Urinary bladder (tissue), 4 donors: ENCODE data around the gene TELO2. TPM values are rescaled to one million over a fixed set of nuclear protein-coding genes. Genes with fewer than 3 reads are reported as not detected.
A peak's percentile ranks its signal among the peaks of the same experiment; 100 is the strongest.
"Not testable (repeated sequence)": the region's sequence is repeated elsewhere in the genome, so short reads cannot be mapped to it uniquely, and the experiment has no call there.

ENCODE experiments used
- DNase-seq: peaks from one replicate; pipeline ENCODE4 v3.0.0-alpha.2; 2015; ENCODE audit errors: extremely low spot score
- H3K27ac ChIP-seq: one replicate; pipeline ENCODE4 v1.5.1; 2013; ENCODE audit warnings: low read depth, mild to moderate bottlenecking, moderate library complexity
- H3K36me3 ChIP-seq: one replicate; pipeline ENCODE4 v1.6.1; 2013; ENCODE audit warnings: mild to moderate bottlenecking, moderate library complexity; ENCODE audit not compliant: insufficient read depth
- H3K4me1 ChIP-seq: one replicate; pipeline ENCODE4 v1.6.1; 2013; ENCODE audit warnings: mild to moderate bottlenecking, moderate library complexity; ENCODE audit not compliant: insufficient read depth
- H3K4me3 ChIP-seq: one replicate; pipeline ENCODE4 v1.5.1; 2013; ENCODE audit warnings: low read depth, low read length
- WGBS: extraction: QIAGEN DNeasy Blood & Tissue Kit; methylation state at CpG from one replicate; pipeline ENCODE4 v1.1.7; 2013; 5-methylcytosine and 5-hydroxymethylcytosine counted together
- polyA plus RNA-seq: library from polyadenylated mRNA; stranded (reverse); fragments of 200-250 nt; gene quantifications from one replicate; pipeline ENCODE4 v1.2.3, GENCODE V29; 2013
- total RNA-seq: library from RNA; depleted of rRNA; stranded (reverse); fragments of >200 nt; gene quantifications from one replicate; pipeline ENCODE4 v1.2.3, GENCODE V29; 2014
- donor health status: healthy with polysubstance abuse.
- donor health status: healthy.

The TELO2 gene
- total and polyA plus RNA-seq, 2 donors: 10.6 to 39.7 TPM

DNA sequence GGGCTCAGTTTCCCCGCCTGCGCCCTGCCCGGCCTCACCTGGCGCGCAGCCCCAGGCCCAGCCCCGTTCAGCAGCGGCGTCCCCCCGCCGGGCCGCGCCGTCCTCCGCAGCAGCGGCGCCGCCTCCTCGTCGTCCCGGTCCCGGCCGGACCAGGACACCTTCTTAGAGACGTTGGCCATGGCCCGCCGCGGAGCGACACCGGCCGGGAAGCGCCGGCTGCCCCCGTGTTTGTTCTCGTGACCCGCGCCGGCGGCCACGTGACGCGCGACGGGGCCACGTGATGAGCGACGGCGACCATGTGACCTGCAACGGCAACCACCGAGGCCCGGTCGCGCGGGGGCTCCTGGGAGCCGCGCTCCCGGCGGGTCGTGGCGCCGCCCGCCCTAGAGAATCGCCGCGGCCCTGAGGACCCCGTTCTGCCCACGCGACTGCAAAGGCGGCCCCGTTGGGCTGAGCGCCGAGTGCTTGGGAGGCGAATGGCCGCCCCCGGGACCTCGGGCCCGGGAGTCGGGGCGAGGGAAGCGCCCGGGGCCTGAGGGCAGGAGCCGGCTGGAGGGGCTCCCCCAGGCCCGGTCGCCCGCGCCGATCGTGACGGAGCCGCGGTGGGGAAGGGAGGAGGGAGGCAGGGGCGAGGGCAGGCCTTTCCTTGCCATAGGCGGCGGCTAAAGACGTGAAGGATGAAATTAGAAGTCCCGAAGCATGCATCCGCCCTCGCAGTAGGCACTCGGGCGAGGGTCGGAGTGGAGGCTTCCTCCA, 18.2 kb upstream of the TELO2 start, which contains the start of gene CLCN7:
CLCN7 (minus strand) TSS at position 233 of the 756 bp plus-strand sequence; CDS start at position 179, 54 bp downstream.
- DNase-seq: no peak
- Histone ChIP-seq H3K27ac (peak within 1 kb of the TSS; percentile 79), H3K4me1 (no peaks in the 10 kb centered on the region), H3K4me3 (peak within 1 kb of the TSS; percentile 94), H3K36me3 (no peaks in the 10 kb centered on the region)
- WGBS: under 1% methylated on average over 99 of the region's 99 CpGs

DNA sequence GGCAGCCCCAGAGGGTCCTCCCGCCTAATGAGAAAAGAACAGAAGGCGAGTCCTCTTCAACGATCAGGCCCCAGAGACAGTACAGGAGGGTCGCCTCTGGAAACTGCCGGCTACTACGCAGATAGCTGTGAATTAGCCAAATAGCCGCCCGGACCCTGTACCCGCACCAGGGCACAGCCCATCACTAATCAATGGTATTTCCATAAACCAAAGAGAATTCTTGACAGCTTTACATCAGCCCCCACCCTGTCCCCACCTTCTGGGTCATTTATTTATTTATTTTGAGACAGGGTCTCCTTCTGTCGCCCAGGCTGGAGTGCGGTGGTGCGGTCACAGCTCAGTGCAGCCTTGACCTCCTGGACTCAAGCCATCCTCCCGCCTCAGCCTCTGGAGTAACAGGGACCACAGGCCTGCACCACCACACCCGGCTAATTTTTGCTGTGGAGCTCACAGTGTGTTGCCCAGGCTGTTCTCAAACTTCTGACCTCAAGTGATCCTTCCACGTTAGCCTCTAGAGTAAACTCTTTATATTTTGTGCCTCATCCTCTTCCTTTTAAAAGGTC, 17.5 kb upstream of the TELO2 start:
- H3K27ac ChIP-seq: peak overlapping the region; percentile 79
- H3K36me3 ChIP-seq: no peaks in the 10 kb centered on the region
- DNase-seq: no peak
- peak overlapping the region; percentile 94 for H3K4me3 ChIP-seq
- H3K4me1 ChIP-seq: no peaks in the 10 kb centered on the region
- 61% methylated on average over 15 of the region's 15 CpGs for WGBS

DNA sequence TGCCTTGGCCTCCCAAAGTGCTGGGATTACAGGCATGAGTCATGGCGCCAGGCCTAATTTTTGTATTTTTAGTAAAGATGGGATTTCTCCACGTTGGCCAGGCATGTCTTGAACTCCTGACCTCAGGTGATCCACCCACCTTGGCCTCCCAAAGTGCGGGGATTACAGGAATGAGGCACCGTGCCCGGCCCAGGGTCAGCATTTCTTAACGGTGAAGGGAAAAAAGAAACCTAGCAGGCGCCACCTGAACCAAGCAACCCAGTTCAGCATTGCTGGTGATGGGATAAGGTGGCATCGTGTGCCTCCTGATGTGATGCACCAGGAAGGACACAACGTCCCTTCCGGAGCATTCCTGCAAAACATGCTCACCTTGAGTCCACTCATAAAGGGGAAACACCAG, 16.1 kb upstream of the TELO2 start:
- H3K27ac ChIP-seq: no peak overlapping the region
- no peak overlapping the region for H3K4me3 ChIP-seq
- 92% methylated on average over 10 of the region's 10 CpGs for WGBS
- no peaks in the 10 kb centered on the region for H3K4me1 ChIP-seq
- no peaks in the 10 kb centered on the region for H3K36me3 ChIP-seq
- DNase-seq: no peak

DNA sequence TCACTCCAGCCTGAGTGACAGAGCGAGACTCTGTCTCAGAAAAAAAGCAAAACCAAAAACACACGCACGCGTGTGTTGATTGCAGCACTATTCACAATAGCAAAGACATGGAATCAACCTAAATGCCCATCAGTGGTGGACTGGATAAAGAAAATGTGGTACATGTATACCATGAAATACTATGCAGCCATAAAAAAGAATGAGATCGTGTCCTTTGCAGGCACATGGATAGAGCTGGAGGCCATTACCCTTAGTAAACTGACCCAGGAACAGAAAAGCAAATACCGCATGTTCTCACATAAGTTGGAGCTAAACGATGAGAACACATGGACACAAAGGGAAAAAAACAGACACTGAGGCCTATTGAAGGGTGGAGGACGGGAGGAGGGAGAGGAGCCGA, 14.2 kb upstream of the TELO2 start:
- WGBS: 95% methylated on average over 9 of the region's 9 CpGs
- not testable (repeated sequence) for H3K27ac ChIP-seq, H3K36me3 ChIP-seq, DNase-seq, H3K4me3 ChIP-seq, H3K4me1 ChIP-seq

DNA sequence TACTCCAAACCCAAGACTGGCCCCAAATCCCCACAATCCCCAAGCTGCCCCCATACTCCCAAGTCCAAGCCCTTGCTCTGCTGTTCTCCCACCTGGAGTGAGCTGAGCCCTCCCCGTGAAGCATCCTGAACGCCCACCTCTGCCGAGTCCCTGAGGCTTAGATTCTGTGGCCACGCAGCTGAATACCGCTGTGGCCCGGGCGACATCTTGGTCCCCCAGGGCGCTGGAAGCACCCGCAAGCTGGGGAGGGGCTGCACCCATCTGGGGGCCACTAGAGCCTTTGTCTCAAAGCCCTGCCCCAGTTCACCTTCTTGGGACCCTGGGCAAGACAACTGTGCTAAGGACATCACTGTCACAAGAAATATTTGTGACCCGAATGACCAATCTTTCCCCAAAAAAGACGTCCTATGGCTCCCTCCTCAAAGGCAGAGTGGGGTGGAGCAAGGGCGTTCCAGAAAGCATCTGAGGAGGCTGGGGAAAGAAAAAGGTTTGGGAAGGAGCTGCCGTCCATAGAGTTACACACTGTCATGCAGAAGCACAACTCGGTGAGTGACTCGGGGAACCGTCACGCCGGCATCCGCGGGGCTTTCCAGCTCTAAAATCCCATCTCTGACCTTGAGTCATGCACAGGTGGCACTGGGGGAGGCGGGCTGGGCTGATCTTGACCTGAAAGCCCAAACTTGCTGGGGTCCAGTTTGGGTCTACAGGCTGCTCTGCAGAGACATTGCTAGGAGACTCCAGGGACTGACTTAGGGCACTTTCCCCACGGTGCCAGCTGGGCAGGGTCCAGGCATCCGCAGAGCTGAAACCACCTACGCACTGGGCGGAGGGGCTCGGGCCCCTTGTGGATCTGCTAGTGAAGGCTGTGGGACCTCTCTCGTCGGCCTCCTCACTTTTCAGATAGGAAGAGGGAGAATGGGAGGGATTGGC, 11.0 kb upstream of the TELO2 start:
- no peak overlapping the region for H3K4me3 ChIP-seq
- WGBS: 80% methylated on average over 28 of the region's 28 CpGs
- no peaks in the 10 kb centered on the region for H3K36me3 ChIP-seq
- DNase-seq: no peak
- H3K27ac ChIP-seq: no peak overlapping the region
- no peaks in the 10 kb centered on the region for H3K4me1 ChIP-seq

DNA sequence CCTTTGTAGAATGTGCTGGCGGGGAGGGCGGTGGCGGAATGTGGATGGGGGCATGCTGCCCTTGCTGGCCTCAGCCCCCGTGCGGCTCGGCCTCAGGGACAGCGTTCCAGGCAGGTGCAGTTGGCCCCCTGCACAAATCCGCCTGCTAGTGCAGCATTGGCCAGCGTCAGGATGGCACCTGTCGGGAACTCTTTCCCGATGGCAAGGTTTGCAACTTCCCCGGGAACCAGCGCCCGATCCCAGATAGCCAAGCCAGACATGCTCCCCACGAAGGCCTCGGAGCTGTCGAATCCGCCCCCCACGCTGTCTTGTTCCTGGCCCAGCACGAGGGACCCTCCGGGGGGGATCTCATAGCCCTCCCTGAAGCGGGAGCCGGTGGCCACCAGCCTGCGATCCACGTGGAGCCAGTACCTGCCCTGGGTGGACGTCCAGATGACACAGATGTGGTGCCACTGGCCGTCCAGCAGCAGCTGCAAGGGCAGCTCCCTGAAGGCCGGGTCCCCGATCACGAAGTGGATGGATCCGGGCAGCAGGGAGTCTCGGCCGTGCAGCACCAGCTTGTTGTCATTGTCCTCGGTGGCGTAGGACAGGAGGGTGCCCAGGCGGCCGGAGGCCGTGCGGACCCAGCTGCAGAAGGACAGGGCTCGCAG, 7.2 kb upstream of the TELO2 start:
- no peak overlapping the region for H3K27ac ChIP-seq
- 90% methylated on average over 40 of the region's 40 CpGs for WGBS
- H3K4me1 ChIP-seq: no peaks in the 10 kb centered on the region
- no peak for DNase-seq
- no peak overlapping the region for H3K4me3 ChIP-seq
- H3K36me3 ChIP-seq: no peaks in the 10 kb centered on the region

DNA sequence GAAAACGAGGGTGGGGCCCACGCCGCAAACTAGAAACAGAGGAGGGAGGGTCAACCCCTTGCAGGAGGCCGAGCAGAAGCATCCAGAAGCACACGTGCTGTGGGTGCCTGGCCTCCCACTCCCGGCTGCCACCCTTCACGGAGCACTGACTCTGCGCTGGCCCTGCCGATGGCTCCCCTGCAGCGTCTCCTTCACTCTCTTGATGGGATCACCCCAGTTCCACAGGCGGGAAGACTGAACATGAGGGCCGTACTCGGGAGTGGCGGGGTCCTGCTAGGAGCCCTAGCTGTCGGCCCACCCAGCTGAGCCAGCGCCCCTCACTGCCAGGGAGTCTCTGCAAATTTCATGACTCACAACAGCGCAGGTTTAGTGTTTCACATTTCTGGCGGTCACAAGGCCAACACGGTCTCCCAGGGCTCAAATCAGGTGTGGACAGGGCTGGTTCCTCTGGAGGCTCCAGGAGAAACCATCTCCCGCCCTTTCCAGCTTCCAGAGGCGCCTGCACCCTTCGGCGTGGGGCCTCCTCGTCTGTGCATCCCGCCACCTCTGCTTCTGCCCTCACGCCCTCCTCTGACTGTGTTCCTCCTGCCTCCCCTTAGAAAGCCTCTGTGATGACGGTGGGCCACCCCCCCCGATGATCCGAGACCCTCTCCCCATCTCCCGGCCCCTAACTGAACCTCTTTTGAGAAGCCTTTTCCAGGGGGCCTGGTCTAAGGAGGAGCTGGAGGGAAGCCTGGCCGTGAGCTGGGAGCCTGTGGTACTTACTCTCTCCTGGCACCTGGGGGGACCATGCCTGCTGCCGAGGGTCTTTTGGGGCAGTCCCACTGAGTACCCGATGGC, 6.4 kb upstream of the TELO2 start:
- DNase-seq: no peak
- H3K4me3 ChIP-seq: no peak overlapping the region
- 79% methylated on average over 33 of the region's 33 CpGs for WGBS

DNA sequence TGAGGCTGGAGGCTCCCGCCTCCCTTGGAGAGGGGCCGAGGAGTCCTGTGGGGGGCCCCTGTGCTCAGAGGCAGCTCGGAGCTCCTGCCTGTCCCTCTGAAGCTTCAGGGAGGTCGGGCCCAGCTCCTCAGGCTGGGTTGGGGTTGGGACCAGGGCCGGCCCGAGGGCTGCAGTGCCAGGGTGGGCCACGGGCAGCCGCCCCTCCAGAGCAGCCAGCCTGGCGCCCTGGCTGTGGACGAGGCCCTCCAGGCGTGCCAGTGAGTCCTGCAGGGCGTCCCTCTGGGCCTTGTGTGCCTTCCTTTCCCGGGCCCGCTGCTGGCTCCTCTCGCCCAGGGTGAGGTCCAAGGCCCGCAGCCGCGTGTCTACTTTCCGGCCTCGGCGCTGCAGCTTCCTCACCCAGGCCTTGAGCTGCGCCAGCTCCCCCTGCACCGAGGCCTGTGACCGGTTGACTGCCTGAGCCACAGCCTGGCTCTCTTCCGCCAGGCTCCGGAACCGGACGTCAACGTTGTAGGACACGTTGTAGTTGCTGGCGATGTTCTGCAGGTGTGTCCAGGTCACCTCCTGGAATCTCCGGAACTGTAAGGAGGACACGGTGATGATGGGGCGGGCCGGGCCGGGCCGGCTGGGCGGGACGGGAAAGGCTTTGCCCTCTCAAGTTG, 5.6 kb upstream of the TELO2 start:
- no peak overlapping the region for H3K27ac ChIP-seq
- 90% methylated on average over 39 of the region's 39 CpGs for WGBS
- no peaks in the 10 kb centered on the region for H3K4me1 ChIP-seq
- no peak overlapping the region for H3K4me3 ChIP-seq
- no peak for DNase-seq
- no peaks in the 10 kb centered on the region for H3K36me3 ChIP-seq

More for the DNA sequence above, 6.4 kb upstream of the TELO2 start:
- no peak overlapping the region for H3K27ac ChIP-seq
- no peaks in the 10 kb centered on the region for H3K4me1 ChIP-seq
- no peaks in the 10 kb centered on the region for H3K36me3 ChIP-seq

DNA sequence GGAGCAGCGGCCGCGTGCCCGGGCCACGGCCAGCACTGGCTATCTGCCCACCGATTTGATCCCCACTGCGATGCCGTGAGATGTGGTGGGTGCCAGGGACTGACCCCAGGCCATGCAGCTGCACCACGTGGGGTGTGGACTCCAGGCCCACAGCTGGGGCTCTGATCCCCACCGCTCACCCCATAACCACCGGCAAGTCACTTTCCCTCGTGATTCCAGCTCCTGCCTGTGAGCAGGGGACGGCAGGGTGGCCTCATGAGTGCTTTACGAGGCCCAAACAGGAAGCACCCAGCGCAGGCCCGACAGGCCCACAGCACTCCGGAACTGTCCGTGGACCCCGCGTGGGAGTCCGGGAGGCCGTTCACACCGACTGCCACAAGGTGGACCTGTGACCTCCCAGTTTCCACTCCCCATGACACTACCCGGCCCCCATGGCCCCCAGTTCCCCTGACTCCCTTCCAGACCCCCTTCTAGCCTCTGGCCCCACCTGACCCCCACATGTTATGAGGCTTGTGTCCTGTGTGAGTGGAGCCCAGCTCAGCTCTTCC, 5.0 kb upstream of the TELO2 start:
- 84% methylated on average over 24 of the region's 24 CpGs for WGBS
- Histone ChIP-seq H3K27ac (no peak overlapping the region), H3K4me1 (no peaks in the 10 kb centered on the region), H3K4me3 (no peak overlapping the region), H3K36me3 (no peaks in the 10 kb centered on the region)
- DNase-seq: no peak

DNA sequence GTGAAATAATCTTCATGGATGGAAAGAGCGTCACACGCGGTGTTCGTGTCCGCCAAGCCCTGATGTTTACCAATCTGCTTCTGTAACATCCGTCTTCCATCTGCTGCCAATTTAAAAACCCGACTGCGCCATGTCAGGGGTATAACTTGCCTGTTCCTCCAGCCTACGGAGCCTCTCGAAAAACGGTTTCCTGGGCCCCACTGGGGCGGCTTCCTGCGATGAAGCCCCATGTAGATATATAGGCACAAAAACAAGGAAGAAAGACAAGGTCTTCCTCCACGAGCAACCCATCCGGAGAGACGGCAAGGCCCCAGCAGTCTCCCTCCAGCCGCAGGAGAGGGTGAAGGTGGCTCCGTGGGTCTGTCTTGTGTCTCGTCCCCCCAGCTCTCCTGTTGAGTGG, 4.5 kb upstream of the TELO2 start, which contains the start of gene PTX4:
PTX4 (minus strand) TSS at position 326 of the 400 bp plus-strand sequence; CDS start at position 291, 35 bp downstream.
- 81% methylated on average over 19 of the region's 19 CpGs for WGBS
- DNase-seq: no peak
- Histone ChIP-seq H3K4me3 (no peak within 1 kb of the TSS), H3K27ac (no peak within 1 kb of the TSS), H3K4me1 (no peaks in the 10 kb centered on the region), H3K36me3 (no peaks in the 10 kb centered on the region)

DNA sequence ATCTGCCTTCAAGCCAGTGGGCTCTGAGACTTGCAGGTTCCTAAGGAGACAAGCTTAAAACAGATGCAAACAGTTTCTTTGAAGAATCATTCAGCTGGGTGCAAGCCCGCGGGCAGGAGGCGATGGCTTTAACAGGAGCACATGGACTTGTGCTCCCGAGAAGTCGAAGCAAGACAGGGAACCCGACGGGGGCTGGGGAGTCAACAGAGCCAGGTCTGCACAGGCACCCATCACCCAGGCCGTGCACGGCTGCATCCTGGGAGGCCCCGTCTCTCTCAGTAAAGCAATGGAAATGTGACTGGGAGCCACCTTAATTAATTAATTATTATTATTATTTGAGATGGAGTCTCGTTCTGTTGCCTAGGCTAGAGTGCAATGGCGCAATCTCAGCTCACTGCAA, 4.1 kb upstream of the TELO2 start:
- no peaks in the 10 kb centered on the region for H3K4me1 ChIP-seq
- no peaks in the 10 kb centered on the region for H3K36me3 ChIP-seq
- no peak for DNase-seq
- no peak overlapping the region for H3K4me3 ChIP-seq
- no peak overlapping the region for H3K27ac ChIP-seq
- 84% methylated on average over 12 of the region's 12 CpGs for WGBS

DNA sequence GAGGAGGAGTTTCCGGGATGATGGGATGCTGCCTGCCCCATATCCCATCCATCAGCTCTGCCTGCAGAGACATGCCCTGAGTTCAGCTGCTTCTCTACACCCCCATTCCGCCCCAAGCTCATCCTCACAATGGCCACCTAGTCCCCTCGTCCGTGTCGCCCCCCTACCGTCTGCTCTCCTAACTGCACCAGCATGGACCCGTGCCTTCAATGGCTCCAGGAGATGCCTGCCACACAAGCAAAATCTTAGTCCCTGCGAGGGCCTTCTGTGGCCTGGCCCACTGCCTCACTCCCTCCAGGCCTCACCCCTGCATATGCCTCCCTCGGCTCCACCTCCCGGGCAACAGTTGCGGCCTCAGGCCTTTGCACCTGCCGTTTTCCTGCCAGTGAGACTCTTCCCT, 1.8 kb upstream of the TELO2 start:
- no peak for DNase-seq
- Histone ChIP-seq H3K4me3 (no peak overlapping the region), H3K36me3 (peaks cover 2% of the 10 kb centered on the region), H3K27ac (no peak overlapping the region), H3K4me1 (no peaks in the 10 kb centered on the region)
- 84% methylated on average over 12 of the region's 12 CpGs for WGBS
